ENCODE data around the gene UGGT2. TPM values are rescaled to one million over a fixed set of nuclear protein-coding genes. Genes with fewer than 3 reads are reported as not detected.

Gene UGGT2
- total RNA-seq, 4 donors from 2014 or later = 7.7 to 35.3 (median 11.1) TPM

- no peak for DNase-seq
- TF ChIP-seq POLR2A (IDR thresholded peaks at IDR 0.05) (no peak), CTCF (IDR thresholded peaks at IDR 0.05) (no peak)
- intact Hi-C loops (cut with DNase I) = no loop called here
- Histone ChIP-seq H3K9me3 (peaks cover 0 to 20% (median 14%) of the 10 kb centered on the region in 3 donors), H3K27me3 (no peaks in the 10 kb centered on the region), H3K4me1 (no peaks in the 10 kb centered on the region), H3K4me3 (no peak overlapping the region), H3K36me3 (peaks cover 0 to 54% (median 0%) of the 10 kb centered on the region in 3 donors), H3K27ac (no peak overlapping the region)
- 88 to 94% methylated on average over 1 of the region's 1 CpG for WGBS, 2 donors
These were observed 238.7 kb downstream of the UGGT2 start for GRCh38 chr13:95814495-95814894.

- 89 to 94% methylated on average over 3 of the region's 3 CpGs for WGBS, 2 donors
- Histone ChIP-seq H3K9me3 (peaks cover 0 to 24% (median 14%) of the 10 kb centered on the region in 3 donors), H3K36me3 (peaks cover 0 to 59% (median 0%) of the 10 kb centered on the region in 3 donors), H3K27ac (no peak overlapping the region), H3K27me3 (no peaks in the 10 kb centered on the region), H3K4me1 (no peaks in the 10 kb centered on the region), H3K4me3 (no peak overlapping the region)
- TF ChIP-seq CTCF (IDR thresholded peaks at IDR 0.05) = no peak
- TF ChIP-seq POLR2A (IDR thresholded peaks at IDR 0.05) = no peak
- intact Hi-C loops (cut with DNase I) = no loop called here
- DNase-seq = no peak
These were observed 240.1 kb downstream of the UGGT2 start for GRCh38 chr13:95813139-95813538.

DNA sequence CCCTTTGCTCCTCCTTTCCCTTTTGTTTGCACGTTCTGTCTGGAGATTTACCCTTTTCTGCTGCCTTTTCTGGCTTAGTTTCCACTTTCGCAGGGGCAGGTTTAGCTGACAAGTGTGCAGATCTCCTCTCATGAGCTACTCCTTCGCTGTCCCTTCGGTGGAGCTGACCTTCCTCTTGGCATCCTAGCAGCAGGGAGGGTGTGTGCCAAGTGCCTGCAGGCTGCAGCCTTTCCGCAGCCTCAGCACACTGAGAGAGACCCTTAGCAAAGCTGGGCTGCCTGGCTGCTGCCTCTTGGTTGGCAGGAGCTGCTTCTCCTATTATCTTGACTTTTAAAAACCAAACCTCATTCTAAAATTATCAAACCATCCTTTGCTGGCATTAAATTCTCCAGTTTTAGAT lies 243.8 kb downstream of the UGGT2 start:
- Histone ChIP-seq H3K27ac (no peak overlapping the region), H3K4me1 (no peaks in the 10 kb centered on the region), H3K9me3 (peaks cover 0 to 40% (median 14%) of the 10 kb centered on the region in 3 donors), H3K27me3 (no peaks in the 10 kb centered on the region), H3K36me3 (peaks cover 0 to 44% (median 0%) of the 10 kb centered on the region in 3 donors), H3K4me3 (no peak overlapping the region)
- intact Hi-C loops (cut with DNase I) = no loop called here
- 86 to 88% methylated on average over 5 of the region's 5 CpGs for WGBS, 2 donors
- DNase-seq = no peak
- TF ChIP-seq POLR2A (IDR thresholded peaks at IDR 0.05) (no peak), CTCF (IDR thresholded peaks at IDR 0.05) (no peak)

- intact Hi-C loops (cut with DNase I) = no loop called here
These were observed 247.3 kb downstream of the UGGT2 start for GRCh38 chr13:95805921-95806320.

DNA sequence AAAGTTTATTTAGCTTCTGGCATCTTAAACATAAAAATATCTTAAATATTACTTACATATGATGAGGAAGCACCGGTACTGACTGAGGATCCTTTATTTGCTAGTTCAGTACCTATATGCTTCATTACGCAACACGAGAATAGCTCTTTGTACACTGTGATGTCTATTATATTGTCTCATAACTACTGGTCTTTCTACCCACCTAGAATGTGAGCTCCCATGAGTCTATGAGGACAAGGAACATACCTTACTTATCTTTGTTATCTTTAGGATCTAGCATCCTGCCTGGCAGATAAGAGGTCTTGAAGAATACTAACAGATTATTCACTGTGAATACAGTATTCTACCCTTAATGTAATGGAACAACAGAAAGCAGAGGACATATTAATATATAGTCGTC lies 251.4 kb downstream of the UGGT2 start:
- Histone ChIP-seq H3K27ac (no peak overlapping the region), H3K36me3 (peaks cover 0 to 7% (median 0%) of the 10 kb centered on the region in 3 donors), H3K4me1 (no peaks in the 10 kb centered on the region), H3K9me3 (peaks cover 0 to 8% (median 0%) of the 10 kb centered on the region in 3 donors), H3K4me3 (no peak overlapping the region), H3K27me3 (no peaks in the 10 kb centered on the region)
- intact Hi-C loops (cut with DNase I) = no loop called here
- DNase-seq = no peak
- TF ChIP-seq POLR2A (IDR thresholded peaks at IDR 0.05) (no peak), CTCF (IDR thresholded peaks at IDR 0.05) (no peak)
- WGBS, 2 donors = 95 to 97% methylated on average over 4 of the region's 4 CpGs

More at GRCh38 chr13:95805921-95806320, 247.3 kb downstream of the UGGT2 start:
- DNase-seq = no peak
- TF ChIP-seq POLR2A (IDR thresholded peaks at IDR 0.05) (no peak), CTCF (IDR thresholded peaks at IDR 0.05) (no peak)
- Histone ChIP-seq H3K9me3 (peaks cover 0 to 25% (median 0%) of the 10 kb centered on the region in 3 donors), H3K27me3 (no peaks in the 10 kb centered on the region), H3K4me1 (no peaks in the 10 kb centered on the region), H3K27ac (no peak overlapping the region), H3K36me3 (peaks cover 0 to 16% (median 0%) of the 10 kb centered on the region in 3 donors), H3K4me3 (no peak overlapping the region)

Measured in esophagus squamous epithelium (tissue), 5 donors.